ENCODE measurements around the gene FYB2. TPM values are rescaled to one million over a fixed set of nuclear protein-coding genes. Genes with fewer than 3 reads are reported as not detected.

FYB2 gene
- total and polyA plus RNA-seq, 12 donors: not detected

DNA sequence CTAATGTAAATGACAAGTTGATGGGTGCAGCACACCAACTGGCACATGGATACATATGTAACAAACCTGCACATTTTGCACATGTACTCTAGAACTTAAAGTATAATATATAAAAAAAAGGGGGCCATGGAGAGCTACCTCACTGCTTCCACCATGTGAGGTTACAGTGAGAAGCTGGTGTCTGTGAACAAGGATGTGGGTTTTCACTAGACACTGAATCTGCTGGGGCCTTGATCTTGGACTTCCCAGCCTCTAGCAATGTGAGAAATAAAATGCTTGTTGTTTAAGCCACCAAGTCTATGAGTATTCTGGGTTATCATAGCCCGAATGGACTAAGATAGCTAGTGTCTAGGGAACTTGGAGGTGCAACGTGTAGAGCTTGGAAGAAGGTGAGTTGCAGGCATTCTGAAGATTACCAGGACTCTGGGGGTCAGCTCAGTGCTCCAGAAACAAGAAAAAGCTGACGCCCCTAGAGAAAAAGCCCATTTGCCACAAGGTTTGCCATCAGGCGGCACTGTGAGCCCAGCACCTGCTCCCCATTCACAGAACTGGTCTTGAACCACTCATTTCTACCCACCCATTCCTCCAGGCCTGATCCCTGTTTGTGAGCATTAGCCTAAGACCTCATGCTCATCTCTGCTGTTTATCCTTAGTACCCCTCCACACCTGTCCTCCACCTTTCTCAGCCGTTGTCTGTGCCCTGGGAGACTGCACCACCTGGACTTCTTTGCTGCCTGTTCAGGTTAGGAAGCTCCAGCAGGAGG lies 15.1 kb upstream of the FYB2 start:
- H3K27ac ChIP-seq: no peak overlapping the region
- intact Hi-C loops (cut with DNase I): loop anchor here (5.0 to 10.0 kb wide), 2 partner anchors 1210 to 1213 kb away; no protein-coding TSS in a partner anchor
- peaks cover 0 to 4% of the 10 kb centered on the region in 2 donors for H3K4me1 ChIP-seq (replicated peaks in 1 of 2)
- TF ChIP-seq, protein P1, sequence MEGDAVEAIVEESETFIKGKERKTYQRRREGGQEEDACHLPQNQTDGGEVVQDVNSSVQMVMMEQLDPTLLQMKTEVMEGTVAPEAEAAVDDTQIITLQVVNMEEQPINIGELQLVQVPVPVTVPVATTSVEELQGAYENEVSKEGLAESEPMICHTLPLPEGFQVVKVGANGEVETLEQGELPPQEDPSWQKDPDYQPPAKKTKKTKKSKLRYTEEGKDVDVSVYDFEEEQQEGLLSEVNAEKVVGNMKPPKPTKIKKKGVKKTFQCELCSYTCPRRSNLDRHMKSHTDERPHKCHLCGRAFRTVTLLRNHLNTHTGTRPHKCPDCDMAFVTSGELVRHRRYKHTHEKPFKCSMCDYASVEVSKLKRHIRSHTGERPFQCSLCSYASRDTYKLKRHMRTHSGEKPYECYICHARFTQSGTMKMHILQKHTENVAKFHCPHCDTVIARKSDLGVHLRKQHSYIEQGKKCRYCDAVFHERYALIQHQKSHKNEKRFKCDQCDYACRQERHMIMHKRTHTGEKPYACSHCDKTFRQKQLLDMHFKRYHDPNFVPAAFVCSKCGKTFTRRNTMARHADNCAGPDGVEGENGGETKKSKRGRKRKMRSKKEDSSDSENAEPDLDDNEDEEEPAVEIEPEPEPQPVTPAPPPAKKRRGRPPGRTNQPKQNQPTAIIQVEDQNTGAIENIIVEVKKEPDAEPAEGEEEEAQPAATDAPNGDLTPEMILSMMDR (IDR thresholded peaks at IDR 0.05): no peak
- no peak for TF ChIP-seq POLR2A (IDR thresholded peaks at IDR 0.05)
- H3K9me3 ChIP-seq (replicated peaks in 1 of 3): no peaks in the 10 kb centered on the region
- no peaks in the 10 kb centered on the region for H3K36me3 ChIP-seq (replicated peaks in 1 of 2)
- H3K27me3 ChIP-seq: peaks cover 8% of the 10 kb centered on the region
- DNase-seq: no peak
- WGBS, 4 donors: 78 to 84% (median 81%) methylated on average over 5 of the region's 5 CpGs
- H3K4me3 ChIP-seq: no peak overlapping the region

DNA sequence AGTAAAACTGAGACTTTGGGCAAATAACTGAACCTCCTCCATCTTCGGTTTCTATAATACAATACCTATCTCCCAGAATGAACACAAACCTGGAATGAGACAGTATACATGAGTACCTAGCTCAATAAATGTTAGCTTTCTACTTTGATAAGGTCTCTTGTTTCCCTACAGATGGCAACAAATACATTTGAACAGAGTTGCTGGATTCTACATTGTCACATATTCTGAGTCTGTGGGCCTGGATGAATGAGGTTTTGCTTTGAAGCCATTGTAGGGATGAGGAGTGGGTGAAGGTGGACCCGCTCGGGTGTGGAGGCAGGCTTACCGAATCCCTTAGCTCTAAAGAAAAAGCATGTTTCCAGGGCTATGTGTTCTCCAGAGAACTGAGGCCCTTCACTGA lies 13.9 kb upstream of the FYB2 start:
- H3K9me3 ChIP-seq (replicated peaks in 1 of 3): no peaks in the 10 kb centered on the region
- intact Hi-C loops (cut with DNase I): loop anchor here (5.0 to 10.0 kb wide), 2 partner anchors 1212 to 1214 kb away; no protein-coding TSS in a partner anchor
- no peak for DNase-seq
- no peak overlapping the region for H3K27ac ChIP-seq
- H3K27me3 ChIP-seq: peaks cover 8% of the 10 kb centered on the region
- H3K4me3 ChIP-seq: no peak overlapping the region
- H3K4me1 ChIP-seq (replicated peaks in 1 of 2): peaks cover 0 to 4% of the 10 kb centered on the region in 2 donors
- no peaks in the 10 kb centered on the region for H3K36me3 ChIP-seq (replicated peaks in 1 of 2)
- 85 to 94% (median 89%) methylated on average over 4 of the region's 4 CpGs for WGBS, 4 donors
- TF ChIP-seq, protein P1 (IDR thresholded peaks at IDR 0.05): no peak
- TF ChIP-seq POLR2A (IDR thresholded peaks at IDR 0.05): no peak

DNA sequence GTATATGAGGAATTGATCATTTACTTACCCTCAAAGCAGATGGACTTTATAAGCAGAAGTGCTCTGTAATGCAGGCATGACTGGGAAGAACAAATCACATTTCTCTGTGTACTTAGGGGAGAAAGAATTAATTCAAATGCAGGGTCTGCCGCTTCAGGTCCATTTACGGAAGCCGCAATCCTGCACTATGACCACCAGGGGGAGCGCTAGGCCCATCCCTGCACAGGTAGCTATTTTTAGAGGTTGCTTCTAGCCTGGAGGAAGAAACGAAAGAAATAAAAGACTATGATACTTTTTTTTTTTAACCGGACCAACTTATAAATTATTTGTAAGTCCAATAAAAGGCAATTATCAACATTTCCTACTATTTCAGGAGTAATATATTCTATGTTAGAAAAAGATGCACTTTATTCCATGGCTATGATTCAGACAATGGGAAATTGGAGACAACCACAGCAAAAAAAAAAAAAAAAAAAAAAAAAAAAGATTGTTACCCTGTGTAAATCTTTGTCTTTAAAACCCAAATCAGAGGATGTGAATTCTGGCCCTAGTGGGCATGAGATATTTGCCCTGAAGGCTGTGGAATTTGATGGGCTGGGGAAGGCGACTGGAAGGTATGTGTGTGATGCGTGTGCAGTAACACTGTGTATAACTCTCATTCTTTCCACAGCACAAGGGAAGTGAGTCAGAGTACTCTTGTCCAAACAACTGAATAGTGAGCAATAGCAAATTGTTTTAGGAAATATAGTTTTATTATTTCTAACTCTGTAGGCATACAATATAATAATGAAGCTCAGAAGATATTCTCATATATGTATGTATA lies 12.9 kb upstream of the FYB2 start:
- Histone ChIP-seq H3K36me3 (replicated peaks in 1 of 2) (no peaks in the 10 kb centered on the region), H3K27ac (no peak overlapping the region), H3K4me3 (no peak overlapping the region), H3K9me3 (replicated peaks in 1 of 3) (no peaks in the 10 kb centered on the region), H3K27me3 (peaks cover 12% of the 10 kb centered on the region), H3K4me1 (replicated peaks in 1 of 2) (peaks cover 0 to 4% of the 10 kb centered on the region in 2 donors)
- DNase-seq: peak; percentile 42 to 85 (median 65)
- 16 to 19% (median 16%) methylated on average over 8 of the region's 8 CpGs for WGBS, 4 donors
- no peak for TF ChIP-seq POLR2A (IDR thresholded peaks at IDR 0.05)
- TF ChIP-seq, protein P1 (IDR thresholded peaks at IDR 0.05): peak; percentile 86 to 98 (median 92)
- intact Hi-C loops (cut with DNase I): loop anchor here (5.0 to 10.0 kb wide), 2 partner anchors 1213 to 1215 kb away; no protein-coding TSS in a partner anchor

DNA sequence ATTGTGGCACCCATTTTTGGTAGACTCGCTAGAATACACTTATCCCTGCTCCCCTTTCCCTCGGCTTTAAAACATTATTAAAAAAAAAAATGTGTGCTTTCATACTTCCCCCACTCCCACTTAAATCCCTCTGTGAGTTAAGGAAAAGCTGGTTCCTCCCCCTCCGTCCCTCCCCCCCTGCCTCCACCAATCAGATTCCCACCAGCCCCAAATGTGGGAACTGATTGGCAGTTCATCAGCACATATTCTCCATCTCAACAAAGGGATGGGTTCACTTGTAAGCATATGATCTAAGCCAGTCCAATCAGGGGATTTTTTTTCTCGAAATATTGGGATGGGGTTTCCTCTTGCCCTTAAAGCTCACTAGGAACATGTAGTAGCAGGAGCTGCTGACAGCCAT lies 10.8 kb upstream of the FYB2 start:
- TF ChIP-seq, protein P1 (IDR thresholded peaks at IDR 0.05): no peak
- no peak for TF ChIP-seq POLR2A (IDR thresholded peaks at IDR 0.05)
- Histone ChIP-seq H3K27ac (no peak overlapping the region), H3K27me3 (peaks cover 12% of the 10 kb centered on the region), H3K4me3 (no peak overlapping the region), H3K36me3 (replicated peaks in 1 of 2) (no peaks in the 10 kb centered on the region), H3K4me1 (replicated peaks in 1 of 2) (peaks cover 0 to 4% of the 10 kb centered on the region in 2 donors), H3K9me3 (replicated peaks in 1 of 3) (no peaks in the 10 kb centered on the region)
- WGBS, 4 donors: 72 to 77% (median 75%) methylated on average over 4 of the region's 4 CpGs
- intact Hi-C loops (cut with DNase I): loop anchor here (5.0 to 10.0 kb wide), 2 partner anchors 1215 to 1217 kb away; no protein-coding TSS in a partner anchor
- DNase-seq: no peak
